Naive thymus-derived CD8-positive, alpha-beta T cell (primary cell): Measurements from ENCODE around the gene MAP3K8. TPM values are rescaled to one million over a fixed set of nuclear protein-coding genes. Genes with fewer than 3 reads are reported as not detected.
A peak's percentile ranks its signal among the peaks of the same experiment; 100 is the strongest.

Experiments
- ATAC-seq, 2 donors: fragments of 150-1000 bp; cut with Tn5 transposase in 1 of 2; sonication (Bioruptor Pico), chemical (Tn5 transposase) in 1 of 2; 1 replicate in 1 of 2; 2 replicates in 1 of 2; pipeline ENCODE4 v1.10.0; 2021; ENCODE audit warnings: mild to moderate bottlenecking in 2 of 2, moderate library complexity in 2 of 2
- POLR2A ChIA-PET: fragments of 350-600 bp; sonication (Branson Sonifier 250); formaldehyde crosslinking; loops from one replicate; lab custom pipeline; 2021; ENCODE audit warnings: antibody characterized with exemption; lab: Charles Lee
- DNase-seq, 10 donors: peaks; one replicate each; pipeline versions ENCODE4 v3.0.0 to v3.0.0-alpha.2; 2020 to 2022
- H3K27ac Mint-ChIP-seq, 10 donors: one replicate each; pipeline ENCODE4 v1.8.0; 2020 to 2022; ENCODE audit warnings: mild to moderate bottlenecking in 10 of 10, mixed read lengths in 10 of 10, moderate library complexity in 4 of 10, inconsistent platforms in 1 of 10
- H3K27me3 Mint-ChIP-seq, 5 donors: one replicate each; pipeline ENCODE4 v1.8.0; 2021 to 2022; ENCODE audit warnings: mixed read lengths in 5 of 5
- H3K36me3 Mint-ChIP-seq, 3 donors: one replicate each; pipeline ENCODE4 v1.8.0; 2020 to 2022; ENCODE audit warnings: mixed read lengths in 3 of 3, mild to moderate bottlenecking in 2 of 3, inconsistent platforms in 1 of 3
- H3K4me1 Mint-ChIP-seq, 4 donors: one replicate each; pipeline ENCODE4 v1.8.0; 2021 to 2022; ENCODE audit warnings: mixed read lengths in 4 of 4
- H3K4me3 Mint-ChIP-seq, 10 donors: one replicate each; pipeline ENCODE4 v1.8.0; 2020 to 2022; ENCODE audit warnings: mild to moderate bottlenecking in 10 of 10, mixed read lengths in 10 of 10, moderate library complexity in 6 of 10, inconsistent platforms in 1 of 10
- H3K9me3 Mint-ChIP-seq, 9 donors: one replicate each; pipeline ENCODE4 v1.8.0; 2020 to 2022; ENCODE audit warnings: mixed read lengths in 9 of 9, mild to moderate bottlenecking in 3 of 9, inconsistent platforms in 1 of 9, moderate library complexity in 1 of 9
- polyA plus RNA-seq, 3 donors: library from polyadenylated mRNA; unstranded; fragments of 300-500 nt; fragmentation: Illumina TruSeq; gene quantifications; one replicate each; pipeline ENCODE4 v1.2.3, GENCODE V29; 2021
- total RNA-seq, 8 experiments: library from RNA in 2 of 8; stranded (reverse) in 2 of 8; gene quantifications; one replicate each; pipeline ENCODE4 v1.2.3 and lab custom pipeline; 2021 to 2026

The MAP3K8 gene
- total and polyA plus RNA-seq, 5 experiments from 2014 or later, result 0.53 to 23.4 (median 2.7) TPM

DNA sequence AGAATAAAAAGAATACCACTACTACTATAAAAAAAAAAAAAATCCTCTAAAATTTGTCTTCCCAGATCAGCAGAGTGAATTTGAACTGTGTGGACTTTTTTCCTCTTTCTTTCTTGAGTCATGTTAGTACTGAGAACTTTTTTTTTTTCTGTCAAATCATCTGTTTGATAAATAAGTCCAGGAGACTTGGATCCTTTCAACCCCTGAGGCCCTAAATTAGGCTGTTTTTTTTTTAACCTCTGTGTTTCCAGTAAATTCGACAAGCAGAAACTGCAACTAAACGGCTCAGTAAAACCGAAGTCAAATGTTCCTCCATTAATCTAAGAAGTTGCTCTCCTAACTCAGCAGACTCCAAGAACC is 2.7 kb downstream of the MAP3K8 start:
- Mint-ChIP-seq H3K36me3 (no peaks in the 10 kb centered on the region), H3K4me1 (peaks cover 24 to 66% (median 46%) of the 10 kb centered on the region in 4 donors), H3K9me3 (no peaks in the 10 kb centered on the region), H3K4me3 (peak overlapping the region; percentile 43 to 76 (median 70)), H3K27ac (peak overlapping the region in 8 of 10 donors; percentile 15 to 72 (median 24)), H3K27me3 (no peaks in the 10 kb centered on the region)
- no peak for ATAC-seq
- DNase-seq, result no peak
- POLR2A ChIA-PET, result interaction anchor here (0.9 to 3.3 kb wide), 5 partner anchors 18 to 96 kb away, joined by 3 to 11 read pairs (median 5); no protein-coding TSS in a partner anchor

DNA sequence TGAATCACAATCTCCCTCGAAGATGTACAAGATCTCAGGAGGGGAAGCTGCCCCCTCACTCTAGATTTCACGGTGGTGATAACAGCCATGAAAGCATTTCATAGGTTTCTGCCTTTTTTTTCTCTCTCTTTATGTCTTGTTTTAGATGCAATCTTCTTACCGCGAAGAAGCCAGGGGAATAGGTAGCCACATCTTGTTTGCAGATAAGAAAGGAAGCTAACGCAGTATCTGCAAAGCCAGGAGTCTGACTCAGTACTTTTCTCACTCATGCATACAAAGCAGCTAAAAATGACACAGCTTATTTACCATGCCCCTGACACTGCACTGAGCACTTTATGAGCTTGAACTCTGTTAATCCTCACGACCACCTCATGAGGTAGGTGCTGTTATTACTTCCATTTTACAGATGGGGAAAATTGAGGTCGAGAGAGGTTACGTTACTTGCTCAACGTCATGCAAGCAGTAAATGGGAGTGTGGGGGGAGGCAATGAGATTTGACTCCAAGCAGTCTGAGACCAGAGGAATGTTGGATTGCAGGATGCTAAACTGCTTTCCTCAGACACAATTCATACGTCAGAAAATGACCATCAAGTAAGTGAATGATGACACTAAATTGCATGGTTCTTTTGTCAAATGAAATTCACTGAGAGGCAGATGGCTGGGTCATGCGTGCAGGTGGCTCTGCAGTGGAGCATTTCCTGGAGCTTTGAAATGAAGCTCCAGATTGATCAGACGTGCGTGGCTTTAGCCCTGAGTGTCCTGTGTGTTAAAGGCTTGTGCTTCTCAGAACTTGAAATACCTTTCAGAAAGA is 3.3 kb downstream of the MAP3K8 start:
- DNase-seq (peak in 3 of 10 donors; percentile 49 to 50 (median 49)), ATAC-seq (peak; percentile 14 to 38)
- H3K27me3 Mint-ChIP-seq, result no peaks in the 10 kb centered on the region
- H3K4me1 Mint-ChIP-seq, result peaks cover 27 to 67% (median 48%) of the 10 kb centered on the region in 4 donors
- peak overlapping the region; percentile 43 to 76 (median 70) for H3K4me3 Mint-ChIP-seq
- H3K36me3 Mint-ChIP-seq, result no peaks in the 10 kb centered on the region
- POLR2A ChIA-PET, result interaction anchor here (0.9 to 3.3 kb wide), 6 partner anchors 18 to 96 kb away, joined by 3 to 11 read pairs (median 4); no protein-coding TSS in a partner anchor
- H3K9me3 Mint-ChIP-seq, result no peaks in the 10 kb centered on the region
- H3K27ac Mint-ChIP-seq, result peak overlapping the region; percentile 20 to 81 (median 44)

DNA sequence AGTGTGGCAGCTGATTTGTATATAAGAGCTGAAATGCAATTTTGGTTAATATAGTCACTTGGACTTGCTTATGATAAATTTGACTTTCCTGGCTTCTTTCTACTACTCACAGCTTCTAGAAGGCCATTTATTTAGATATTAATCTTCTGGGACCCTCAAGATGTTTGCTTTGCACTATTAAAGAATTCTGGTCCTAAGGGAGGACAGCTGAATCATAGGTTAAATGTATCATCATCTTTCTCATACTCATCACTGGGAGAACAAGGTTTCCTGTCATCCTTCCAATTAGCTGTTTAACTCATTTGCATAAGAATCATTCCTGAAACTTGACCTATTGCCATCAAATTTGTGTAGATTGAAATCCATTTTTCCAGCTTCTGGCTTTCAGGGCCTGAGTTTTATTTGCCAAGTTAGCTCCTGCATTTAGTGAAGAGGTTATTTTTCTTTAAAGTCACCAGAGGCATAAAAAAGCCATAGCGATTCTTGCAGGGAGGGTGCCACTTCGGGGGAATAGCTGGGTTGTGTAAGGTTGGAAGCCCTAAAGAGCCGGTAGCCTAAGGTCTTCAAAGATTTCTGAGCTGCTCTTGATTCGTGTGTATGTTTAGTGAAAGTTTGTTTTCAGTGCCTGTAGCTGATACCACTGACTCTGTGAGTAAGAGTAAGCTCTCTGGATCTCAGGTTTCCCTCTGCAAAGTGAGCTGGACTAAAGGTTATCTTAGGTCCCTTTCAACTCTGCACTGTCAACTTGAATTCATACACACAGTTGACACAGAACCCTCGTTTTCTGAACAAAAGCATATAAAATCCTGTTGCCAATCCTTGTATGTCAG is 4.3 kb downstream of the MAP3K8 start:
- Mint-ChIP-seq H3K27me3 (no peaks in the 10 kb centered on the region), H3K4me3 (peak overlapping the region; percentile 43 to 76 (median 70)), H3K27ac (peak overlapping the region in 7 of 10 donors; percentile 18 to 81 (median 43)), H3K36me3 (no peaks in the 10 kb centered on the region), H3K4me1 (peaks cover 21 to 63% (median 40%) of the 10 kb centered on the region in 4 donors), H3K9me3 (no peaks in the 10 kb centered on the region)
- no peak for DNase-seq
- POLR2A ChIA-PET, result interaction anchor here (1.1 to 3.3 kb wide), 3 partner anchors 18 to 91 kb away, joined by 3 to 11 read pairs (median 4); no protein-coding TSS in a partner anchor
- no peak for ATAC-seq

DNA sequence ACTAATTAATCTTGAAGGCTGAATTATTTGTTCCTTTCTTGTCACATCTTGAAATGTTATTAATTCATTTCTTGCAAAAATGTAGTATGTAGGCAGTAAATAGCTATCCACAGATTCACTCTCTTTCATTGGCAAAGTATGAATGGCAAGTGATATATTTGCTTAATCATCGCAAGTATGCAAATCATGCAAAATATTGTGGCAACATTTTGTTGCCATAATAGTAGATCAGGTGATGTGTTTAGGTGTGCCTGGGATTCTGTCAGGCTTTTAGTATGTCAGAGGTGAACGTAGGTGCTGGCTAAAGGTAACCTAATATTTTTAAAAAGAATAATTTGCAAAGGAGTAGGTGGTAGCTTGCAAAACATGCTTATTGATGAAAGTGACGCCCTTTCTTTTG is 5.9 kb downstream of the MAP3K8 start:
- Mint-ChIP-seq H3K36me3 (no peaks in the 10 kb centered on the region), H3K4me1 (peaks cover 17 to 65% (median 36%) of the 10 kb centered on the region in 4 donors), H3K27me3 (no peaks in the 10 kb centered on the region), H3K4me3 (no peak overlapping the region), H3K9me3 (no peaks in the 10 kb centered on the region), H3K27ac (no peak overlapping the region)
- DNase-seq (no peak), ATAC-seq (no peak)
- POLR2A ChIA-PET, result no interaction called here

DNA sequence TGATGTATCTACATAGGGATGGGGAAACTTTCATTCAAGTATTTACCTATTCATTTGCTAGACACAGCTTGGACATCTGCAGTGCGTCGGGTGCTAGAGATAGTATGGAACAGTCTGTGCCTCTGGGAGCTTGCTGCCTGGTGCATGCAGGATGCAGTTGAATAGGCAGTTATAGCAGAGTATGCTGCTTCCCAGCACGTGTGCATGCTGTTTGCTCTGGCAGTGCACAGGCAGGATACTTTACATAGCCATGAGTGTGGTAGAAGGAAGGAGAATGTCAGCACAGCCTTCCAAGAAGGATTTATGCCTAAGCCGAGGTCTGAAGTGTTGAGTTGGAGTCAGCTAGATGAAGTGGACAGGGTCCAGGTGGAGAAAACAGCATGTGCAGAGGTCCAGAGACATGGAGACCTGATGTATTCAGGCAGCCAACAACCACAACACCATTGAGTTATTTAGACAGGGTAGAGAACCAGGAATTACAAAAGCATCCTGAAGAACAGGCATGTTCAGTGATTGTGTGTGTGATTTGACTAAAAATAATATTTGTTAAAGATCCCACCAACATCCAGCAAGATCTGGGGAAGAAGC is 8.1 kb downstream of the MAP3K8 start:
- ATAC-seq (no peak), DNase-seq (no peak)
- POLR2A ChIA-PET, result no interaction called here
- Mint-ChIP-seq H3K9me3 (no peaks in the 10 kb centered on the region), H3K27me3 (no peaks in the 10 kb centered on the region), H3K27ac (peak overlapping the region in 2 of 10 donors; percentile 64 to 65), H3K4me1 (peaks cover 5 to 53% (median 17%) of the 10 kb centered on the region in 4 donors), H3K36me3 (no peaks in the 10 kb centered on the region), H3K4me3 (no peak overlapping the region)

DNA sequence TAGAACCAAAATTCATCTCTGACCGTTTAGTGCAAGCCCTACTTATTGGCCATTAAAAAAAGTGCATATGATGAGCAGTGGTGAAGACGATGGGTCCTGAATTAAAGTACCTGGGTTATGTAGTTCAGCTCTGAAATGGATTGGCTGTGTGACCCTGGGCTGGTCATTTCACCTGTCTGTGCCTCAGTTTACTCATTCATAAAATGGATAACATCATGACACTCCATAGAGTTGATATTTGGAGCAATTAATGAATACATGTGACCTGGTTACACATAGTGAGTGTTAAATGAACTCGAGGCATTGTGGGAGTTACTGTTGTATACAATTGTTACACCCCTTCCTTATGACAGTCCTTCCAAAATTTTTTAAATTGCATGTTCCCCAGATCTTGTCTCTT is 9.1 kb downstream of the MAP3K8 start:
- Mint-ChIP-seq H3K4me3 (no peak overlapping the region), H3K27ac (no peak overlapping the region), H3K27me3 (no peaks in the 10 kb centered on the region), H3K36me3 (no peaks in the 10 kb centered on the region), H3K4me1 (peaks cover 2 to 45% (median 8%) of the 10 kb centered on the region in 4 donors), H3K9me3 (no peaks in the 10 kb centered on the region)
- POLR2A ChIA-PET, result no interaction called here
- no peak for DNase-seq
- ATAC-seq, result no peak

DNA sequence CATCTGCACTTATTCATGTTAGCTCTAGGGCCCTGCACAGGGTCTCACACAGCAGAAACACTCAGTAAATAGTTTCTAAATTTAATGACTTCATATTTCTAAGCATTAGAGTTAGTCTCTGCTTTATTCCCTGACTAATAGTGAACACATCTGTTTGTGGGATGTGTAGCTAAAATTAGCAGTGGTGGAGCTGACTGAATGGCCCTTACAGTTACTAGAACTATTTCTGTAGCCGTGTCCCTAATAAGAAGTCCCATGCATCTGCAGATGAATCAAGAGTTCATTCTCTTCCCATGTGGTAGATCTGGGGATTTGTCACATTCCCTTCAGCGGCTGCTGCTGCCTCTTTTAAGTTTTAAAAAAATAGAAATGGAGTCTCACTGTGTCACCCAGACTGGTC is 11.7 kb downstream of the MAP3K8 start:
- Mint-ChIP-seq H3K9me3 (peaks cover 0 to 2% (median 0%) of the 10 kb centered on the region in 9 donors), H3K27ac (peak overlapping the region in 2 of 10 donors; percentile 40 to 46), H3K36me3 (peaks cover 0 to 5% (median 0%) of the 10 kb centered on the region in 3 donors), H3K27me3 (no peaks in the 10 kb centered on the region), H3K4me1 (peaks cover 0 to 25% (median 3%) of the 10 kb centered on the region in 4 donors), H3K4me3 (no peak overlapping the region)
- ATAC-seq, result no peak
- POLR2A ChIA-PET, result interaction anchor here (0.5 kb wide), 1 partner anchor 13 kb away, joined by 3 read pairs; no protein-coding TSS in a partner anchor
- DNase-seq, result no peak

DNA sequence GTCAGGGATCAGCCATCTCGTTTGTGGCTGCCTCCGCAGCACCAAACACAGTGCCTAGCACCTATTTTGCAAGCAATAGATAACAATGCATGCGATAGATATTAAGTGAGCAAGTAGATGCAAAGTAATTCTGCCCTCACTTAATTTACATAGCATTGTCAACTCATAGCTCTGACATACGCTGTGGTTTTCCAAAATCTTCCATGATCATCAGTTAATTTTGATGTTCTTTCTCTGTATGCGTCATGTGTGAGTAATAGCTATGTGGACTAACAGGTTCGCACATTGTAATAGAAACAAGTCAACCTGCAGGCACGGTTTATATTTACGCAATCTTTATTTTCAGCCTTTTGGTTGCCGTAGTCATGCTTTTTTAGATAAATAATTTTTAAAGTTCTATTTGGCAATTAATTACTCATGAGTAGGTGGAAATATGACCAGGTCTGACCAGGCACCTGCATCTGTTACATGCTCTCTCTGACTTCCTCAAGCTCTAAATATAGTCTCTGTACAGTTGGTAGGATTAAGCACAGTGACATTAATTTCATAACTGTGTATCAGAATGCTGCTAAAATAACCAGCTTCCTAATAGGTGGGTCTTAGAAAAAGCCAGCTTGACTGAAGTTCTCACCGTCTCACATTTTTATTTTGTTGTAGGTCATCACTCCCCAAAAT is 13.3 kb downstream of the MAP3K8 start:
- Mint-ChIP-seq H3K27me3 (no peaks in the 10 kb centered on the region), H3K9me3 (peaks cover 0 to 2% (median 0%) of the 10 kb centered on the region in 9 donors), H3K27ac (no peak overlapping the region), H3K36me3 (peaks cover 0 to 5% (median 0%) of the 10 kb centered on the region in 3 donors), H3K4me3 (no peak overlapping the region), H3K4me1 (peaks cover 0 to 17% (median under 1%) of the 10 kb centered on the region in 4 donors)
- ATAC-seq, result no peak
- no peak for DNase-seq
- POLR2A ChIA-PET, result interaction anchor here (0.5 kb wide), 1 partner anchor 23 kb away, joined by 3 read pairs; no protein-coding TSS in a partner anchor

DNA sequence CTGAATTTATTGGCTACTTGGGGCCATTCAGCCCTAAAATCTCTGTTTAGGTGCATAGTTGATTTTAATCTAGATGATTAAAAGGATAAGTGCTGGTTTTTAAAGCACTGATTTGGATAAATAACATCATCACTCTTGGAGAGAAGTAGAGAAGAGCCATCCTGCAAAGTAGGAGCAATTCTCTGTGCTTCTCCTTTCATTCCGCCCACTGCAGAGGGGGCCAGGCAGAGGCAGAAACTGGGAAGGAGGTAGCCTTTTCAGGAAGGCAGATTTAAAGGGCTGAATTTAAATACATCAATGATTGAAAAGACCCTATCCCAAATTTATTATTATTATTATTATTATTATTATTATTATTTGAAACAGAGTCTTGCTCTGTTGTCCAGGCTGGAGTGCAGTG is 14.1 kb downstream of the MAP3K8 start:
- H3K4me1 Mint-ChIP-seq, result peaks cover 0 to 14% (median 0%) of the 10 kb centered on the region in 4 donors
- H3K27ac Mint-ChIP-seq, result peak overlapping the region in 1 of 10 donors; percentile 59

DNA sequence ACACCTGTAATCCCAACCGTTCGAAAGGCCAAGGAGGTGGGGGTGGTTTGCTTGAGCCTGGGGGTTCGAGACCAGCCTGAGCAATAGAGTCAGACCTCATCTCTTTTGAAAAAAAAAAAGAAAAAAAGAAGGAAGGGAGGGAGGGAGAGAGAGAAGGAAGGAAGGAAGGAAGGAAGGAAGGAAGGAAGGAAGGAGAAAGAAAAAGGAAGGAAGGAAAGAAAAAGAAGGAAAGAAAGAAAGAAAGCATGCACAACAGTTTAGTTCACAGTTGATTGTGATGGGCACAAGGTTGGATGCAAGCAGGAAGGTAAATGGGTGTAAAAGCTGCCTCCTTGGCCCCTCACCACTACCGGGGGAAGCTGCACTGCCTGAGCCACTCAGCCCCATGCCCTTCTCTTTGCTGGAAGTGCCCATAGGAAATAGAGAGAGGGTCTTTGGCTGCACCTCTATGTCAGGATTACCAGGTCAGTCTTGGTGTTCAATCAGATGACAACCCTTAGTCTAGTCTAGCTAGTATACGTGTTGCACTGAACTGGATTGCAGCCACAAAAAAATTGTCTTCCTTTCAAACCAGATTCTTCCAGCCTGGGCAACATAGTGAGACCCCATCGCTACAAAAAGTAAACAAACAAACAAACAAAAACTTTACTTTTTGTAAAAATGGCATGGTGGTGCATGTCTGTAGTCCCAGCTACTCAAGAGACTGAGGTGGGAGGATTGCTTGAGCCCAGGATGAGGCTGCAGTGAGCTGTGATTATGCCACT is 20.0 kb downstream of the MAP3K8 start:
- ATAC-seq (no peak), DNase-seq (no peak)
- Mint-ChIP-seq H3K27me3 (no peaks in the 10 kb centered on the region), H3K36me3 (peaks cover 0 to 5% (median 0%) of the 10 kb centered on the region in 3 donors), H3K4me3 (peak overlapping the region in 1 of 10 donors; percentile 14), H3K27ac (peak overlapping the region in 7 of 10 donors; percentile 6 to 89 (median 27)), H3K9me3 (peaks cover 0 to 2% (median 0%) of the 10 kb centered on the region in 9 donors), H3K4me1 (peaks cover 15 to 47% (median 27%) of the 10 kb centered on the region in 4 donors)
- POLR2A ChIA-PET, result no interaction called here

More for the DNA sequence above, 14.1 kb downstream of the MAP3K8 start:
- H3K9me3 Mint-ChIP-seq, result peaks cover 0 to 2% (median 0%) of the 10 kb centered on the region in 9 donors
- H3K4me3 Mint-ChIP-seq, result no peak overlapping the region
- ATAC-seq, result no peak
- no peak for DNase-seq
- H3K36me3 Mint-ChIP-seq, result peaks cover 0 to 5% (median 0%) of the 10 kb centered on the region in 3 donors
- POLR2A ChIA-PET, result no interaction called here
- no peaks in the 10 kb centered on the region for H3K27me3 Mint-ChIP-seq
